ENCODE results near the gene TRAF2. TPM values are rescaled to one million over a fixed set of nuclear protein-coding genes. Genes with fewer than 3 reads are reported as not detected.
A peak's percentile ranks its signal among the peaks of the same experiment; 100 is the strongest.
"Not testable (repeated sequence)": the region's sequence is repeated elsewhere in the genome, so short reads cannot be mapped to it uniquely, and the experiment has no call there.

TRAF2 gene
- total RNA-seq, 4 donors from 2014 or later = 9.7 to 18.3 (median 15.4) TPM

GRCh38 chr9:136865041-136865767 is 21.1 kb upstream of the TRAF2 start:
- no peaks in the 10 kb centered on the region for H3K9me3 ChIP-seq

GRCh38 chr9:136865768-136866103 is 20.6 kb upstream of the TRAF2 start:
- peaks cover 26 to 28% of the 10 kb centered on the region in 2 donors for H3K36me3 ChIP-seq
- H3K27me3 ChIP-seq = no peaks in the 10 kb centered on the region
- peaks cover 20 to 27% of the 10 kb centered on the region in 2 donors for H3K4me1 ChIP-seq
- H3K4me3 ChIP-seq (replicated peaks in 1 of 3) = peak overlapping the region; percentile 49 to 91 (median 69)
- H3K27ac ChIP-seq = peak overlapping the region; percentile 77 to 82 (median 79)
- H3K9me3 ChIP-seq = no peaks in the 10 kb centered on the region
- WGBS, 2 donors = 0 to 2% methylated on average over 5 to 7 of the region's 20 CpGs
- intact Hi-C loops (cut with DNase I) = no loop called here
- TF ChIP-seq POLR2A (IDR thresholded peaks at IDR 0.05) = no peak
- no peak for TF ChIP-seq CTCF (IDR thresholded peaks at IDR 0.05)
- peak; percentile 48 to 58 for DNase-seq

More at GRCh38 chr9:136865041-136865767, 21.1 kb upstream of the TRAF2 start:
- 62% methylated on average over 11 of the region's 11 CpGs for WGBS, 2 donors
- Histone ChIP-seq H3K36me3 (peaks cover 26 to 28% of the 10 kb centered on the region in 2 donors), H3K27ac (peak overlapping the region; percentile 77 to 82 (median 79)), H3K4me1 (peaks cover 20 to 27% of the 10 kb centered on the region in 2 donors), H3K27me3 (no peaks in the 10 kb centered on the region), H3K4me3 (replicated peaks in 1 of 3) (peak overlapping the region; percentile 16 to 91 (median 69))
- TF ChIP-seq POLR2A (IDR thresholded peaks at IDR 0.05) = no peak
- TF ChIP-seq CTCF (IDR thresholded peaks at IDR 0.05) = no peak
- DNase-seq = no peak
- intact Hi-C loops (cut with DNase I) = no loop called here

GRCh38 chr9:136866898-136867421 is 19.4 kb upstream of the TRAF2 start:
- DNase-seq; H3K27me3 ChIP-seq; intact Hi-C loops (cut with DNase I); H3K9me3 ChIP-seq: not testable (repeated sequence)
- H3K36me3 ChIP-seq = peaks cover 19 to 20% of the 10 kb centered on the region in 2 donors
- WGBS, 2 donors = 89 to 92% methylated on average over 29 of the region's 29 CpGs
- peak overlapping the region in 2 of 3 donors; percentile 43 to 47 for H3K27ac ChIP-seq
- peak overlapping the region in 1 of 3 donors; percentile 69 for H3K4me3 ChIP-seq (replicated peaks in 1 of 3)
- peaks cover 20 to 27% of the 10 kb centered on the region in 2 donors for H3K4me1 ChIP-seq

GRCh38 chr9:136867480-136867879 is 18.8 kb upstream of the TRAF2 start:
- Histone ChIP-seq H3K27ac (no peak overlapping the region), H3K9me3 (no peaks in the 10 kb centered on the region), H3K27me3 (no peaks in the 10 kb centered on the region), H3K4me3 (replicated peaks in 1 of 3) (no peak overlapping the region), H3K36me3 (peaks cover 14 to 15% of the 10 kb centered on the region in 2 donors), H3K4me1 (peaks cover 20 to 27% of the 10 kb centered on the region in 2 donors)
- TF ChIP-seq CTCF (IDR thresholded peaks at IDR 0.05) (no peak), POLR2A (IDR thresholded peaks at IDR 0.05) (no peak)
- no peak for DNase-seq
- WGBS, 2 donors = 95 to 99% methylated on average over 18 of the region's 18 CpGs
- intact Hi-C loops (cut with DNase I) = no loop called here

GRCh38 chr9:136867917-136868316 is 18.4 kb upstream of the TRAF2 start:
- DNase-seq = no peak
- intact Hi-C loops (cut with DNase I) = no loop called here
- Histone ChIP-seq H3K9me3 (no peaks in the 10 kb centered on the region), H3K36me3 (peaks cover 10% of the 10 kb centered on the region in 2 donors), H3K4me3 (replicated peaks in 1 of 3) (no peak overlapping the region), H3K4me1 (peaks cover 20 to 27% of the 10 kb centered on the region in 2 donors), H3K27me3 (no peaks in the 10 kb centered on the region), H3K27ac (no peak overlapping the region)
- WGBS, 2 donors = 97 to 98% methylated on average over 18 of the region's 18 CpGs
- TF ChIP-seq POLR2A (IDR thresholded peaks at IDR 0.05) = no peak
- no peak for TF ChIP-seq CTCF (IDR thresholded peaks at IDR 0.05)
